Panc1 (cell line): ENCODE results near the gene ATP6V1G3. TPM values are rescaled to one million over a fixed set of nuclear protein-coding genes. Genes with fewer than 3 reads are reported as not detected.

ENCODE experiments used
- ATAC-seq: fragments of 200-7000 bp; cut with Tn5 transposase; 2 replicates; pipeline ENCODE4 v1.9.1; 2020; ENCODE audit warnings: mild to moderate bottlenecking, moderate library complexity
- BruUV-seq: library from RNA; stranded (reverse); fragments of 400-500 nt; replicated peaks from 2 replicates; lab custom pipeline; 2021; lab: Mats Ljungman, UMichigan
- CTCF ChIA-PET: fragments of 300-600 bp; sonication (Branson Sonifier 250); formaldehyde crosslinking; loops from one replicate; lab custom pipeline; 2022; ENCODE audit warnings: antibody characterized with exemption; lab: Charles Lee
- POLR2A ChIA-PET: fragments of 300-600 bp; sonication (Branson Sonifier 250); formaldehyde crosslinking; loops from one replicate; lab custom pipeline; 2022; ENCODE audit warnings: antibody characterized with exemption; lab: Charles Lee
- DNase-seq: peaks from one replicate; pipeline ENCODE4 v3.0.0-alpha.2; 2010; ENCODE audit warnings: low read depth, low spot score
- H3K27ac ChIP-seq: 2 replicates; pipeline ENCODE4 v1.5.1; 2011; ENCODE audit warnings: mild to moderate bottlenecking, low read length, inconsistent platforms
- H3K27me3 ChIP-seq: fragments of 200-500 bp; sonication (Bioruptor generic); 2 replicates; pipeline ENCODE4 v1.6.0; 2014; ENCODE audit warnings: low read length, inconsistent platforms; ENCODE audit not compliant: control insufficient read depth, insufficient read depth
- H3K36me3 ChIP-seq: fragments of 200-500 bp; sonication (Bioruptor generic); 2 replicates; pipeline ENCODE4 v1.5.1; 2014; ENCODE audit warnings: inconsistent platforms, mild to moderate bottlenecking, low read length, moderate library complexity; ENCODE audit not compliant: control insufficient read depth, insufficient read depth
- H3K4me1 ChIP-seq: 2 replicates; pipeline ENCODE4 v1.5.1; 2011; ENCODE audit warnings: inconsistent platforms, mild to moderate bottlenecking, low read length, moderate library complexity; ENCODE audit not compliant: control insufficient read depth, insufficient read depth
- H3K4me3 ChIP-seq, 2 experiments: 2 replicates each; pipeline ENCODE4 v1.5.1; 2011 to 2012; ENCODE audit warnings: low read depth in 2 of 2, low read length in 2 of 2, mild to moderate bottlenecking in 2 of 2, inconsistent platforms in 1 of 2, moderate library complexity in 1 of 2
- H3K9me3 ChIP-seq: fragments of 200-500 bp; sonication (Bioruptor generic); 2 replicates; pipeline ENCODE4 v1.5.1; 2014; ENCODE audit warnings: low read depth, mild to moderate bottlenecking, inconsistent platforms, low read length, moderate library complexity; ENCODE audit not compliant: control insufficient read depth, insufficient read depth
- CTCF ChIP-seq: fragments of 450-650 bp; IDR thresholded peaks from 2 replicates; pipeline ENCODE4 v1.5.1; 2017; ENCODE audit warnings: mild to moderate bottlenecking
- POLR2AphosphoS5 ChIP-seq: IDR thresholded peaks from 2 replicates; pipeline ENCODE4 v1.6.1; 2012; ENCODE audit warnings: mild to moderate bottlenecking, low read depth, low read length, moderate library complexity
- REST ChIP-seq, 2 experiments: IDR thresholded peaks; 2 replicates each; pipeline ENCODE4 v1.6.1; 2011 to 2012; ENCODE audit warnings: low read depth in 2 of 2, control low read depth in 1 of 2, low read length in 1 of 2, mild to moderate bottlenecking in 1 of 2, moderate library complexity in 1 of 2; ENCODE audit not compliant: insufficient read depth in 1 of 2
- SIN3A ChIP-seq: IDR thresholded peaks from 2 replicates; pipeline ENCODE4 v1.6.1; 2012; ENCODE audit warnings: low read depth, mild to moderate bottlenecking, low read length, moderate library complexity, borderline replicate concordance; ENCODE audit not compliant: insufficient read depth
- TCF7L2 ChIP-seq: IDR thresholded peaks from 2 replicates; pipeline ENCODE4 v1.6.1; 2011; ENCODE audit warnings: mild to moderate bottlenecking, low read depth, low read length, inconsistent platforms
- in situ Hi-C: cut with HindIII; loops from 2 replicates; pipeline ENCODE4 v1.10.0; 2016; ENCODE audit warnings: low sequenced_read_pairs, low pct_unique_long_range_greater_than_20kb
- intact Hi-C: fragments of 100-400 bp; cut with micrococcal nuclease; formaldehyde crosslinking; loops from one replicate; pipeline ENCODE4 v1.10.0; 2022; ENCODE audit not compliant: unreplicated experiment
- total RNA-seq: library from RNA; stranded (reverse); gene quantifications from one replicate; pipeline ENCODE4 v1.2.1, GENCODE V29; 2021; ENCODE audit not compliant: unreplicated experiment

ATP6V1G3 gene
- total RNA-seq, 1 experiment from 2014 or later: not detected

GRCh38 chr1:198552668-198553416 is 12.4 kb upstream of the ATP6V1G3 start:
- Histone ChIP-seq H3K27me3 (no peaks in the 10 kb centered on the region), H3K4me3 (no peak overlapping the region), H3K36me3 (no peaks in the 10 kb centered on the region), H3K9me3 (no peaks in the 10 kb centered on the region), H3K27ac (no peak overlapping the region), H3K4me1 (no peaks in the 10 kb centered on the region)
- no TSS peak for BruUV-seq
- CTCF ChIA-PET: no interaction called here
- TF ChIP-seq REST (IDR thresholded peaks at IDR 0.05; ENCODE audit: insufficient read depth in 1 of 2, low read depth in 2 of 2, low read length in 1 of 2): no peak
- no peak for TF ChIP-seq POLR2AphosphoS5
- peak; percentile 30; the same call in 1 of the 2 replicates for TF ChIP-seq CTCF
- in situ Hi-C loops (no loop called here), intact Hi-C loops (no loop called here)
- no peak for ATAC-seq
- POLR2A ChIA-PET: no interaction called here
- DNase-seq: no peak

- CTCF ChIA-PET: no interaction called here
- intact Hi-C loops (no loop called here), in situ Hi-C loops (no loop called here)
- no peaks in the 10 kb centered on the region for H3K4me1 ChIP-seq
- BruUV-seq: no TSS peak
- no peaks in the 10 kb centered on the region for H3K36me3 ChIP-seq
- ATAC-seq (no peak), DNase-seq (no peak)
- no peaks in the 10 kb centered on the region for H3K27me3 ChIP-seq
- no peak overlapping the region for H3K4me3 ChIP-seq
- TF ChIP-seq TCF7L2 (no peak), REST (IDR thresholded peaks at IDR 0.05; ENCODE audit: insufficient read depth in 1 of 2, low read depth in 2 of 2, low read length in 1 of 2) (no peak), CTCF (no peak), SIN3A (no peak), POLR2AphosphoS5 (no peak)
- no peak overlapping the region for H3K27ac ChIP-seq
- POLR2A ChIA-PET: interaction anchor here (0.6 kb wide), 1 partner anchor 686 kb away, joined by 15 read pairs; no protein-coding TSS in a partner anchor
- no peaks in the 10 kb centered on the region for H3K9me3 ChIP-seq
Observed at GRCh38 chr1:198550941-198551524, 10.6 kb upstream of the ATP6V1G3 start.
